Vagina (tissue), 2 donors: ENCODE results near the gene GHSR.

ENCODE experiments used
- CTCF ChIP-seq, 3 experiments: fragments of 450-650 bp in 2 of 3; fragments of 200-600 bp in 1 of 3; sonication (generic) in 1 of 3; IDR thresholded peaks; one replicate each; pipeline ENCODE4 v1.5.1; 2017 to 2019; ENCODE audit warnings: antibody characterized with exemption in 3 of 3, mild to moderate bottlenecking in 2 of 3, moderate library complexity in 2 of 3
- POLR2A ChIP-seq, 2 donors: fragments of 450-650 bp; IDR thresholded peaks; one replicate each; pipeline ENCODE4 v1.6.1; 2017; ENCODE audit warnings: antibody characterized with exemption in 2 of 2, mild to moderate bottlenecking in 2 of 2, moderate library complexity in 2 of 2

DNA sequence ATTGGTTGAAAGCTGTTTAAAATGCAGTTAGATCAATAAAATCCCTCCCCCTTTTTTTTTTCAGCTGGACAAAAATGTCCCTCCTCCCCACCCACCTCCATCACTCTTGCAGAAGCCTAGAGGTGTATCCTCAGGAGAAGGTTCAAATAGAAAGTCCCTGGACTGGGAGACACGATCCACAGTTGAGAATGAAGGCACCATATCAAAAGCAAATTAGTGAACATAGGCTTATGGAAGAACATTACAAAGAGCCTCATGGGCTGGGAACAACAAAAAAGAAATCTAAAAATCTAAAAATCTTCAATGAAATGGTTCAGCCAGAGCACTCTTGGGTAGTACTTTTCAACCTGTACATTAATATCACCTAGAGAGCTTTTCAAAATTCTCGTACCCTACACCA is 46.2 kb downstream of the GHSR start:
- no peak for TF ChIP-seq POLR2A (IDR thresholded peaks at IDR 0.05)
- TF ChIP-seq CTCF (IDR thresholded peaks at IDR 0.05): no peak
